Neural crest cell (in vitro differentiated cells): ENCODE measurements around the gene RNF32. TPM values are rescaled to one million over a fixed set of nuclear protein-coding genes. Genes with fewer than 3 reads are reported as not detected.
"Not testable (repeated sequence)": the region's sequence is repeated elsewhere in the genome, so short reads cannot be mapped to it uniquely, and the experiment has no call there.

ENCODE experiments used
- DNase-seq: peaks from one replicate; pipeline ENCODE4 v3.0.0; 2021; ENCODE audit warnings: low read depth, mixed read lengths, low spot score
- H3K27ac Mint-ChIP-seq: one replicate; pipeline ENCODE4 v1.8.0; 2021; ENCODE audit warnings: mild to moderate bottlenecking, mixed read lengths; ENCODE audit not compliant: unreplicated experiment
- H3K27me3 Mint-ChIP-seq: 2 replicates; pipeline ENCODE4 v1.8.0; 2021; ENCODE audit warnings: low read depth, mild to moderate bottlenecking, mixed read lengths
- H3K36me3 Mint-ChIP-seq: 2 replicates; pipeline ENCODE4 v1.8.0; 2021; ENCODE audit warnings: low read depth, mild to moderate bottlenecking, mixed read lengths
- H3K4me1 Mint-ChIP-seq: 2 replicates; pipeline ENCODE4 v1.8.0; 2021; ENCODE audit warnings: mixed read lengths
- H3K4me3 Mint-ChIP-seq: one replicate; pipeline ENCODE4 v1.8.0; 2021; ENCODE audit warnings: mild to moderate bottlenecking, mixed read lengths
- H3K9me3 Mint-ChIP-seq: 2 replicates; pipeline ENCODE4 v1.8.0; 2021; ENCODE audit warnings: mixed read lengths
- CTCF ChIP-seq: fragments of 200-600 bp; sonication (generic); conservative IDR thresholded peaks from 2 replicates; pipeline ENCODE4 v1.5.0; 2021; ENCODE audit warnings: antibody characterized with exemption, mild to moderate bottlenecking
- total RNA-seq: library from RNA; stranded (reverse); gene quantifications from 2 replicates; pipeline ENCODE4 v1.2.1, GENCODE V29; 2021

The RNF32 gene
- total RNA-seq, 1 donor from 2014 or later: 1.4 TPM

DNA sequence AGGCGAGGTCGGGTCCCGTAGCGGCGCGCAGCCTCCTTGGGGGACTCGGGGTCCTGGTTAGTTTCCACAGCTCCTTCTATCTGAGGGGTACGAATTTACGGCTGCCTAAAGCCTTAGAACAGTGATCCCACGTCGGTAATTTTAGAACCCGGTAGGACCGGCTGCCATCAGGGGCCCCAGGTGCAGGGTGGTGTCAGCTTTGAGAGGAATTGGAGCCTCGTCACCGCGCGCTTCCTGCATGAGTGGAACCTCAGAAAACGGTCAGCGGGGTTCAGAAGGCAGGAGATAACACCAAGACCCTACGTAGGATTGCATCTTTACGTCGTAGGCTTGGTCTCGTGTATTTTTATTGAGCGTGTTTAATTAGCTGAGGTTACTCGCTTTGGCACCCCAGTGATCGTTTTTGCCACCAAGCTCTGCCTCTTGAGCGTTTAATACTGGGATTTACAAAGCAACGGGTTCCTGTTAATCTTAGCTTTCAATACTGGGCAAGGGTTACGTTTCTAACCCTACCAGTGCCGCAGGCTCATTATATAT is 443 bp downstream of the RNF32 start:
- Mint-ChIP-seq H3K4me1 (peaks cover 17% of the 10 kb centered on the region), H3K4me3 (peak overlapping the region; percentile 93), H3K27ac (peak overlapping the region; percentile 90), H3K9me3 (peaks cover 9% of the 10 kb centered on the region), H3K36me3 (peaks cover 12% of the 10 kb centered on the region), H3K27me3 (peaks cover 35% of the 10 kb centered on the region)
- TF ChIP-seq CTCF: no peak
- DNase-seq: no peak

DNA sequence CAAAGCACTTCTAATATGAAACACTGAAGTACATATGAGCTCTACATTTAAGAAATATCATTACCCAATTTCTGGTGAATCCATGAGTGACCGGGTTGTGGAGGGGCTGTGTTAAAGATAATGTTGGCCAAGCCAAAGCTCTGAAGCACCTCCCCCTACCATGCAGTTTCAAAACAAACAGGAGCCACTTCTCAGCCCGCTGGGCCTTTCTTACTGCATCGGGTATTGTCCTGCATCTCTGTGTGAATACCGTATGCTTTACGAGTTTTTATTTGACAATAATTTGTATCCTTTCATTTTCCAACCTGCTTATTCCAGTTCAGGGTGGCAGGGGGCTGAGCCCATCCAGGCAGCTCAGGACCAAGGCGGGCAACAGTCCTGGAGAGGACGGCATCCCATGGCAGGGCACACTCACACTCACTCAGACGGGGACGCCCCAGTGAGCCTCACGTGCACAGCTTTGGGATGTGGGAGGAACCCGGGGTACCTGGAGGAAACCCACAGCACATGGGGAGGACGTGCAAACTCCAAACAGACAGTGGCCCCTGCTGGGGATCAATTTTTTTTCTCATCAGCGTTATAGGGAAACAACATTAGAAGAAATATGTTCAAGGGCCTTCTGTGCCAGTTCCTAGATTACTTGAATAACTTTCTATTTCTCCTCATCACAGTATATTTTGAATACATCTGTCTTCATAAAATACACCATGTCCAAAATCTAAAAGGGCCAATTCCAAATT is 1.9 kb downstream of the RNF32 start:
- H3K36me3 Mint-ChIP-seq: peaks cover 10% of the 10 kb centered on the region

DNA sequence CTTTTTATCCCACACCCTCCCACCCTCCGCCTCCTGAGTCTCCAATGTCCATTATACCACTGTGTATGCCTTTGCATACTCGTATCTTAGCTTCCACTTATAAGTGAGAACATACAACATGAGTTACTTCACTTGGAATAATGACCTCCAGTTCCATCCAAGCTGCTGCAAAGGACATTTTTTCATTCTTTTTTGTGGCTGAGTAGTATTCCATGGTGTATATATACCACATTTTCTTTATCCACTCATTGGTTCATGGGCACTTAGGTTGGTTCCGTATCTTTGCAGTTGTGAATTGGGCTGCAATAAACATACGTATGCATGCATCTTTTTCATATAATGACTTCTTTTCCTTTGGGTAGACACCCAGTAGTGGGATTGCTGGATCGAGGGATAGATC is 6.8 kb downstream of the RNF32 start:
- H3K4me3 Mint-ChIP-seq, H3K27ac Mint-ChIP-seq, H3K36me3 Mint-ChIP-seq, DNase-seq, H3K9me3 Mint-ChIP-seq, H3K4me1 Mint-ChIP-seq: not testable (repeated sequence)
- H3K27me3 Mint-ChIP-seq: peaks cover 33% of the 10 kb centered on the region

More for the DNA sequence above, 1.9 kb downstream of the RNF32 start:
- DNase-seq: no peak
- peaks cover 17% of the 10 kb centered on the region for H3K4me1 Mint-ChIP-seq
- no peak for TF ChIP-seq CTCF
- peak overlapping the region; percentile 93 for H3K4me3 Mint-ChIP-seq
- no peak overlapping the region for H3K27ac Mint-ChIP-seq
- peaks cover 40% of the 10 kb centered on the region for H3K27me3 Mint-ChIP-seq
- H3K9me3 Mint-ChIP-seq: peaks cover 7% of the 10 kb centered on the region

- peaks cover 7% of the 10 kb centered on the region for H3K9me3 Mint-ChIP-seq
- no peak overlapping the region for H3K4me3 Mint-ChIP-seq
- peaks cover 3% of the 10 kb centered on the region for H3K36me3 Mint-ChIP-seq
- H3K27me3 Mint-ChIP-seq: peaks cover 14% of the 10 kb centered on the region
- H3K4me1 Mint-ChIP-seq: no peaks in the 10 kb centered on the region
- DNase-seq: no peak
- H3K27ac Mint-ChIP-seq: no peak overlapping the region
- peak; percentile 24 for TF ChIP-seq CTCF
These were observed 9.5 kb downstream of the RNF32 start for GRCh38 chr7:156650042-156650441.

- H3K36me3 Mint-ChIP-seq: peaks cover 3% of the 10 kb centered on the region
- no peak for TF ChIP-seq CTCF
- H3K4me1 Mint-ChIP-seq: no peaks in the 10 kb centered on the region
- H3K27ac Mint-ChIP-seq: no peak overlapping the region
- peaks cover 7% of the 10 kb centered on the region for H3K9me3 Mint-ChIP-seq
- DNase-seq: no peak
- no peak overlapping the region for H3K4me3 Mint-ChIP-seq
- H3K27me3 Mint-ChIP-seq: peaks cover 5% of the 10 kb centered on the region
These were observed 10.9 kb downstream of the RNF32 start for GRCh38 chr7:156651474-156651873.

DNA sequence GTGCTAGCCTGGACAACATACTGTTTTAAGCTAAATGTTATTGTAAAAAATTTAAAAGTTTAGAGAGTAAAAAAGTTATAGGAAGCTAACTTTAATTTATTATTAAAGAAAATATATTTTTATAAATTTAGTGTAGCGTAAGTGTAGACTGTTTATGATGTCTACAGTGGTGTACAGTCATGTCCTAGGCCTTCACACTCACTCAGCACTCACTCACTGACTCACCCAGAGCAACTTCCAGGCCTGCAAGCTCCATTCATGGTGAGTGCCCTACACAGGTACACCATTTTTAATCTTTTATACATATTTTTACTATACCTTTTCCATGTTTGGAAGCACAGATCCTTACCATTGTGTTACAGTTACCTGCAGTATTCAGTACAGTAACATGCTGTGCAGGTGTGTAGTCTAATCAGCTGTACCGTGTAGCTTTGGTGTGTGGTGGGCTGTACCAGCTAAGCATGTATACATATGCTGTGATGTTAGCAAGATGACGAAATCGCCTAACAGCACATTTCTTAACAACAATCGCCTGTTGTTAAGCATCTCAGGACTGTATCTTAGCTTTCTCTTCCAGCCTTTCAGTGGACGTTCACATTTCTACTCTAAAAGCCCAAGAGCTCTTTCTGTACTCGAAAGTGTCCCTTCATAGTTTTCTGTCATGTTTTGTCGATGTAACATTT is 12.5 kb downstream of the RNF32 start:
- Mint-ChIP-seq H3K4me1 (no peaks in the 10 kb centered on the region), H3K36me3 (peaks cover 1% of the 10 kb centered on the region), H3K27ac (no peak overlapping the region)

More for the DNA sequence above, 12.5 kb downstream of the RNF32 start:
- TF ChIP-seq CTCF: no peak
- H3K27me3 Mint-ChIP-seq: peaks cover 4% of the 10 kb centered on the region
- DNase-seq: no peak
- H3K9me3 Mint-ChIP-seq: peaks cover 5% of the 10 kb centered on the region
- H3K4me3 Mint-ChIP-seq: no peak overlapping the region
